SK-N-SH (cell line): ENCODE results near the gene SCN3A. TPM values are rescaled to one million over a fixed set of nuclear protein-coding genes. Genes with fewer than 3 reads are reported as not detected.

ENCODE experiments used
- CTCF ChIA-PET: fragments of 300-600, 350-600 bp; formaldehyde crosslinking; extraction: SDS; loops from one replicate; lab custom pipeline; 2021; lab: Yijun Ruan, JAX
- POLR2A ChIA-PET: fragments of 350-600 bp; sonication (Branson Sonifier 250); formaldehyde crosslinking; extraction: SDS; loops from one replicate; lab custom pipeline; 2020; ENCODE audit warnings: antibody characterized with exemption, inconsistent platforms; lab: Yijun Ruan, JAX
- DNase-seq: peaks from one replicate; pipeline ENCODE4 v3.0.0; 2012
- H2AFZ ChIP-seq: fragments of 200-600 bp; sonication (generic); 2 replicates; pipeline ENCODE4 v1.8.1; 2016; ENCODE audit warnings: antibody characterized with exemption, mild to moderate bottlenecking, low read depth
- H3F3A ChIP-seq: fragments of 200-600 bp; sonication (generic); replicated peaks from 2 replicates; pipeline ENCODE3; 2016; ENCODE audit warnings: antibody characterized with exemption, mild to moderate bottlenecking; ENCODE audit not compliant: insufficient read depth
- H3K27ac ChIP-seq, 2 experiments: fragments of 200-500 bp in 1 of 2; fragments of 200-600 bp in 1 of 2; sonication (Bioruptor generic) in 1 of 2; sonication (generic), shearing (Covaris generic) in 1 of 2; 2 replicates each; pipeline versions ENCODE4 v1.5.1 to v1.6.1; 2014 to 2016; ENCODE audit warnings: low read depth in 2 of 2, inconsistent platforms in 1 of 2, low read length in 1 of 2, mild to moderate bottlenecking in 1 of 2, mixed read lengths in 1 of 2
- H3K27me3 ChIP-seq: fragments of 200-600 bp; sonication (generic), shearing (Covaris generic); 2 replicates; pipeline ENCODE4 v1.6.1; 2016; ENCODE audit warnings: mixed run types; ENCODE audit not compliant: insufficient read depth
- H3K36me3 ChIP-seq, 2 experiments: fragments of 200-500 bp in 1 of 2; fragments of 200-600 bp in 1 of 2; sonication (Bioruptor generic) in 1 of 2; sonication (generic) in 1 of 2; replicated peaks in 1 of 2; 2 replicates each; pipeline versions ENCODE3 to v1.5.1; 2014 to 2016; ENCODE audit warnings: low read length in 1 of 2, mild to moderate bottlenecking in 1 of 2; ENCODE audit not compliant: insufficient read depth in 2 of 2, control insufficient read depth in 1 of 2
- H3K4me1 ChIP-seq, 2 experiments: fragments of 200-500 bp in 1 of 2; fragments of 200-600 bp in 1 of 2; sonication (Bioruptor generic) in 1 of 2; sonication (generic), shearing (Covaris generic) in 1 of 2; 2 replicates each; pipeline versions ENCODE4 v1.5.1 to v1.6.1; 2014 to 2016; ENCODE audit warnings: low read depth in 1 of 2, low read length in 1 of 2, mixed run types in 1 of 2; ENCODE audit not compliant: insufficient read depth in 2 of 2, control insufficient read depth in 1 of 2
- H3K4me2 ChIP-seq: fragments of 200-600 bp; sonication (generic), shearing (Covaris generic); 2 replicates; pipeline ENCODE4 v1.6.1; 2017; ENCODE audit warnings: mixed run types
- H3K4me3 ChIP-seq, 2 experiments: fragments of 200-500 bp in 1 of 2; fragments of 200-600 bp in 1 of 2; sonication (Bioruptor generic) in 1 of 2; sonication (generic), shearing (Covaris generic) in 1 of 2; 2 replicates each; pipeline versions ENCODE4 v1.5.1 to v1.8.1; 2014 to 2016; ENCODE audit warnings: low read depth in 2 of 2, inconsistent platforms in 1 of 2, low read length in 1 of 2, mild to moderate bottlenecking in 1 of 2, mixed read lengths in 1 of 2, moderate library complexity in 1 of 2
- H3K79me2 ChIP-seq: fragments of 200-600 bp; sonication (generic); 2 replicates; pipeline ENCODE4 v1.8.1; 2017; ENCODE audit warnings: mild to moderate bottlenecking; ENCODE audit not compliant: insufficient read depth
- H3K9ac ChIP-seq: fragments of 200-600 bp; sonication (generic); 2 replicates; pipeline ENCODE4 v1.6.1; 2017; ENCODE audit warnings: mixed run types
- H3K9me2 ChIP-seq: fragments of 200-600 bp; sonication (generic); 2 replicates; pipeline ENCODE4 v1.6.1; 2017; ENCODE audit warnings: mixed run types
- H3K9me3 ChIP-seq: fragments of 200-600 bp; sonication (generic); 2 replicates; pipeline ENCODE4 v1.6.1; 2017; ENCODE audit warnings: mixed run types, mild to moderate bottlenecking, moderate library complexity
- H4K20me1 ChIP-seq: fragments of 200-600 bp; sonication (generic); 2 replicates; pipeline ENCODE4 v1.6.1; 2017; ENCODE audit warnings: mild to moderate bottlenecking, mixed run types; ENCODE audit not compliant: insufficient read depth
- CTCF ChIP-seq: fragments of 200-600 bp; sonication (generic); IDR thresholded peaks from 2 replicates; pipeline ENCODE4 v1.6.1; 2017; ENCODE audit warnings: antibody characterized with exemption, mild to moderate bottlenecking, moderate library complexity
- EP300 ChIP-seq, 2 experiments: IDR thresholded peaks; 2 replicates each; pipeline versions ENCODE4 v1.4.0 to v1.6.1; 2012; ENCODE audit warnings: borderline replicate concordance in 1 of 2, low read depth in 1 of 2, low read length in 1 of 2
- EZH2phosphoT487 ChIP-seq: fragments of 200-600 bp; sonication (generic); IDR thresholded peaks from 2 replicates; pipeline ENCODE4 v1.6.1; 2017; ENCODE audit warnings: low read depth, mixed run types, mild to moderate bottlenecking, antibody characterized with exemption, moderate library complexity, borderline replicate concordance
- FOXM1 ChIP-seq: IDR thresholded peaks from 2 replicates; pipeline ENCODE4 v1.4.0; 2012; ENCODE audit warnings: low read depth, mild to moderate bottlenecking
- GATA2 ChIP-seq: sonication (generic); formaldehyde crosslinking; IDR thresholded peaks from 2 replicates; pipeline ENCODE4 v1.5.0; 2020; ENCODE audit warnings: mild to moderate bottlenecking, missing genetic modification reagents
- IRF3 ChIP-seq: fragments of 150-350 bp; IDR thresholded peaks from 2 replicates; pipeline ENCODE4 v1.6.1; 2016; ENCODE audit warnings: mild to moderate bottlenecking, low read depth, low read length
- MEF2A ChIP-seq: IDR thresholded peaks from 2 replicates; pipeline ENCODE4 v1.4.0; 2012; ENCODE audit warnings: low read depth, borderline replicate concordance
- MXI1 ChIP-seq: IDR thresholded peaks from 2 replicates; pipeline ENCODE4 v1.6.1; 2012; ENCODE audit warnings: mild to moderate bottlenecking, low read depth, low read length, improper control_type of control experiment
- NFIC ChIP-seq: IDR thresholded peaks from 2 replicates; pipeline ENCODE4 v1.4.0; 2012; ENCODE audit warnings: borderline replicate concordance
- NRF1 ChIP-seq: IDR thresholded peaks from 2 replicates; pipeline ENCODE4 v1.6.1; 2012; ENCODE audit warnings: low read depth, mild to moderate bottlenecking, low read length
- RAD21 ChIP-seq: IDR thresholded peaks from 2 replicates; pipeline ENCODE4 v1.6.1; 2012; ENCODE audit warnings: mild to moderate bottlenecking, low read length
- RCOR1 ChIP-seq: fragments of 150-350 bp; IDR thresholded peaks from 2 replicates; pipeline ENCODE4 v1.6.1; 2017; ENCODE audit warnings: antibody characterized with exemption, low read length
- RXRA ChIP-seq: IDR thresholded peaks from 2 replicates; pipeline ENCODE4 v1.4.0; 2012; ENCODE audit warnings: low read depth, mild to moderate bottlenecking, borderline replicate concordance
- SMC3 ChIP-seq: IDR thresholded peaks from 2 replicates; pipeline ENCODE4 v1.6.1; 2012; ENCODE audit warnings: low read depth, low read length, improper control_type of control experiment
- TCF12 ChIP-seq: IDR thresholded peaks from 2 replicates; pipeline ENCODE4 v1.4.0; 2012
- TEAD4 ChIP-seq: IDR thresholded peaks from 2 replicates; pipeline ENCODE4 v1.4.0; 2012; ENCODE audit warnings: mild to moderate bottlenecking, borderline replicate concordance; ENCODE audit not compliant: insufficient read depth
- WGBS: methylation state at CpG from one replicate; pipeline ENCODE4 v1.1.6; 2017; ENCODE audit warnings: low lambda C conversion rate; 5-methylcytosine and 5-hydroxymethylcytosine counted together
- polyA plus RNA-seq, 3 experiments: library from polyadenylated mRNA; depleted of rRNA; stranded (reverse); fragments of >200 nt; gene quantifications; 2 replicates each; pipeline ENCODE4 v1.2.3, GENCODE V29; 2012
- TF ChIP-seq, protein P1 (sequence below): IDR thresholded peaks from 2 replicates; pipeline ENCODE4 v1.6.1; 2012; ENCODE audit warnings: mild to moderate bottlenecking, low read depth, low read length, moderate library complexity
- TF ChIP-seq, protein P2 (sequence below): IDR thresholded peaks from 2 replicates; pipeline ENCODE4; 2012
- TF ChIP-seq, protein P3 (sequence below): fragments of 150-350 bp; IDR thresholded peaks from 2 replicates; pipeline ENCODE4 v1.6.1; 2017; ENCODE audit warnings: antibody characterized with exemption, low read length, low read depth, borderline replicate concordance

Gene SCN3A
- polyA plus RNA-seq, 1 of the 3 experiments (the other 2 are of a cell fraction), result 0.33 TPM

DNA sequence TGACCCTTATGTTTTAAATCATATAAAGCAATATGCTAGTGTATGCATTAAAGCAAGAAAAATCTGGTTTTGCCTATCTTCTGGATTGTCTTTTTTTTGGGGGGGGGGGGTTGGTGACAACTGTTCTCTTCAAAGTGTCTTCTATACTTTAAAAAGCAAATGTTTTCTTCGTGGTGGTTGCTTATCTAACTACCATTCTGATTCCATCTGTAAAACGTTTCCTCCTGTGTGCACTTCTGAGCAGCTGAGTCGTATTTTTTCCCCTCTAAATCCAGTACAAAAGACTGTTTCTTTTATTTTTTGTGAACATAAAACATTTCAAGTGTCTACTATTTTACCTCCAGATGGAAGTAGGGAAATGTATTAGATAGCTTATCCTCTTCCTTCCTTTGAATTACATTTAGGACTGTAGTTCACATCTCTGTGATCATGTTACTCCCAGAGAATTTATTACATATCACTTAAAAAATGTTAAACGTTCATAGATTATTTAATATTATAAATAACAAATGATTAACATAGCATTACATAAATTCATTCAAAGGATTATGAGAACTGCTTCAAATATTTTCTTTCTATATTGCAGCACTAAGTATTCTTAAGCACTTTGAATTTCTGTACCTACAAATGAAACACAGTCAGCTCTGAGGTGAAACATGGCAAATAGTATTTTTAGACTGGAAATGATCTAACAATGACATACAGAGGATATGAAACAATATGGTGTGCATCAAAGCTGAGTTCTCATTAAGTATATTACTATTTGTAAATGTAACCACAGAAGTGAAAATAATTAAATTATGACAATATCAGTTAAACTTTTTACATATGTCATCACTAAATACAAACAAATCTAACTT, 56.4 kb downstream of the SCN3A start:
- Histone ChIP-seq H3K36me3 (peaks cover 0 to 2% of the 10 kb centered on the region in 2 experiments), H3K27me3 (no peaks in the 10 kb centered on the region), H3K4me2 (no peak overlapping the region), H3K9me2 (no peaks in the 10 kb centered on the region; the same call in 1 of the 2 replicates), H2AFZ (peak overlapping the region; percentile 62; the same call in 1 of the 2 replicates), H3K9me3 (no peaks in the 10 kb centered on the region), H4K20me1 (no peaks in the 10 kb centered on the region), H3K4me3 (no peak overlapping the region), H3K9ac (no peak overlapping the region), H3F3A (peaks cover 4% of the 10 kb centered on the region), H3K27ac (peak overlapping the region in 1 of 2 experiments; percentile 53; a peak in 1 of 4 replicates), H3K79me2 (no peaks in the 10 kb centered on the region), H3K4me1 (no peaks in the 10 kb centered on the region; a peak in 1 of 4 replicates)
- ChIA-PET CTCF (interaction anchor here (0.6 to 1.9 kb wide), 2 partner anchors 56 to 131 kb away, joined by 3 to 5 read pairs; partner anchors contain the start of gene SCN3A), POLR2A (no interaction called here)
- no peak for DNase-seq
- no peak for TF ChIP-seq RAD21
- TF ChIP-seq EP300 (IDR thresholded peaks at IDR 0.05; ENCODE audit: borderline replicate concordance in 1 of 2, low read depth in 1 of 2, low read length in 1 of 2), result no peak
- TF ChIP-seq TEAD4, result no peak
- no peak for TF ChIP-seq MXI1
- TF ChIP-seq RXRA, result no peak
- no peak for TF ChIP-seq NRF1
- TF ChIP-seq, protein P1, sequence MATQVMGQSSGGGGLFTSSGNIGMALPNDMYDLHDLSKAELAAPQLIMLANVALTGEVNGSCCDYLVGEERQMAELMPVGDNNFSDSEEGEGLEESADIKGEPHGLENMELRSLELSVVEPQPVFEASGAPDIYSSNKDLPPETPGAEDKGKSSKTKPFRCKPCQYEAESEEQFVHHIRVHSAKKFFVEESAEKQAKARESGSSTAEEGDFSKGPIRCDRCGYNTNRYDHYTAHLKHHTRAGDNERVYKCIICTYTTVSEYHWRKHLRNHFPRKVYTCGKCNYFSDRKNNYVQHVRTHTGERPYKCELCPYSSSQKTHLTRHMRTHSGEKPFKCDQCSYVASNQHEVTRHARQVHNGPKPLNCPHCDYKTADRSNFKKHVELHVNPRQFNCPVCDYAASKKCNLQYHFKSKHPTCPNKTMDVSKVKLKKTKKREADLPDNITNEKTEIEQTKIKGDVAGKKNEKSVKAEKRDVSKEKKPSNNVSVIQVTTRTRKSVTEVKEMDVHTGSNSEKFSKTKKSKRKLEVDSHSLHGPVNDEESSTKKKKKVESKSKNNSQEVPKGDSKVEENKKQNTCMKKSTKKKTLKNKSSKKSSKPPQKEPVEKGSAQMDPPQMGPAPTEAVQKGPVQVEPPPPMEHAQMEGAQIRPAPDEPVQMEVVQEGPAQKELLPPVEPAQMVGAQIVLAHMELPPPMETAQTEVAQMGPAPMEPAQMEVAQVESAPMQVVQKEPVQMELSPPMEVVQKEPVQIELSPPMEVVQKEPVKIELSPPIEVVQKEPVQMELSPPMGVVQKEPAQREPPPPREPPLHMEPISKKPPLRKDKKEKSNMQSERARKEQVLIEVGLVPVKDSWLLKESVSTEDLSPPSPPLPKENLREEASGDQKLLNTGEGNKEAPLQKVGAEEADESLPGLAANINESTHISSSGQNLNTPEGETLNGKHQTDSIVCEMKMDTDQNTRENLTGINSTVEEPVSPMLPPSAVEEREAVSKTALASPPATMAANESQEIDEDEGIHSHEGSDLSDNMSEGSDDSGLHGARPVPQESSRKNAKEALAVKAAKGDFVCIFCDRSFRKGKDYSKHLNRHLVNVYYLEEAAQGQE, result no peak
- no peak for TF ChIP-seq MEF2A
- TF ChIP-seq RCOR1, result no peak
- TF ChIP-seq GATA2 (CRISPR knock-in tag), result no peak
- no peak for TF ChIP-seq TCF12
- no peak for TF ChIP-seq FOXM1
- TF ChIP-seq IRF3, result no peak
- TF ChIP-seq CTCF, result no peak
- TF ChIP-seq, protein P2, sequence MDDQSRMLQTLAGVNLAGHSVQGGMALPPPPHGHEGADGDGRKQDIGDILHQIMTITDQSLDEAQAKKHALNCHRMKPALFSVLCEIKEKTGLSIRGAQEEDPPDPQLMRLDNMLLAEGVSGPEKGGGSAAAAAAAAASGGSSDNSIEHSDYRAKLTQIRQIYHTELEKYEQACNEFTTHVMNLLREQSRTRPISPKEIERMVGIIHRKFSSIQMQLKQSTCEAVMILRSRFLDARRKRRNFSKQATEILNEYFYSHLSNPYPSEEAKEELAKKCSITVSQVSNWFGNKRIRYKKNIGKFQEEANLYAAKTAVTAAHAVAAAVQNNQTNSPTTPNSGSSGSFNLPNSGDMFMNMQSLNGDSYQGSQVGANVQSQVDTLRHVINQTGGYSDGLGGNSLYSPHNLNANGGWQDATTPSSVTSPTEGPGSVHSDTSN, result no peak
- TF ChIP-seq NFIC, result no peak
- no peak for TF ChIP-seq SMC3
- no peak for TF ChIP-seq EZH2phosphoT487
- TF ChIP-seq, protein P3, sequence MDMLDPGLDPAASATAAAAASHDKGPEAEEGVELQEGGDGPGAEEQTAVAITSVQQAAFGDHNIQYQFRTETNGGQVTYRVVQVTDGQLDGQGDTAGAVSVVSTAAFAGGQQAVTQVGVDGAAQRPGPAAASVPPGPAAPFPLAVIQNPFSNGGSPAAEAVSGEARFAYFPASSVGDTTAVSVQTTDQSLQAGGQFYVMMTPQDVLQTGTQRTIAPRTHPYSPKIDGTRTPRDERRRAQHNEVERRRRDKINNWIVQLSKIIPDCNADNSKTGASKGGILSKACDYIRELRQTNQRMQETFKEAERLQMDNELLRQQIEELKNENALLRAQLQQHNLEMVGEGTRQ, result no peak
- 16% methylated on average over 4 of the region's 4 CpGs for WGBS
